ENCODE results near the gene LRATD1.

LRATD1 gene

GRCh38 chr2:14634182-14634488 is 1.6 kb downstream of the LRATD1 start:
- no peak for DNase-seq

DNA sequence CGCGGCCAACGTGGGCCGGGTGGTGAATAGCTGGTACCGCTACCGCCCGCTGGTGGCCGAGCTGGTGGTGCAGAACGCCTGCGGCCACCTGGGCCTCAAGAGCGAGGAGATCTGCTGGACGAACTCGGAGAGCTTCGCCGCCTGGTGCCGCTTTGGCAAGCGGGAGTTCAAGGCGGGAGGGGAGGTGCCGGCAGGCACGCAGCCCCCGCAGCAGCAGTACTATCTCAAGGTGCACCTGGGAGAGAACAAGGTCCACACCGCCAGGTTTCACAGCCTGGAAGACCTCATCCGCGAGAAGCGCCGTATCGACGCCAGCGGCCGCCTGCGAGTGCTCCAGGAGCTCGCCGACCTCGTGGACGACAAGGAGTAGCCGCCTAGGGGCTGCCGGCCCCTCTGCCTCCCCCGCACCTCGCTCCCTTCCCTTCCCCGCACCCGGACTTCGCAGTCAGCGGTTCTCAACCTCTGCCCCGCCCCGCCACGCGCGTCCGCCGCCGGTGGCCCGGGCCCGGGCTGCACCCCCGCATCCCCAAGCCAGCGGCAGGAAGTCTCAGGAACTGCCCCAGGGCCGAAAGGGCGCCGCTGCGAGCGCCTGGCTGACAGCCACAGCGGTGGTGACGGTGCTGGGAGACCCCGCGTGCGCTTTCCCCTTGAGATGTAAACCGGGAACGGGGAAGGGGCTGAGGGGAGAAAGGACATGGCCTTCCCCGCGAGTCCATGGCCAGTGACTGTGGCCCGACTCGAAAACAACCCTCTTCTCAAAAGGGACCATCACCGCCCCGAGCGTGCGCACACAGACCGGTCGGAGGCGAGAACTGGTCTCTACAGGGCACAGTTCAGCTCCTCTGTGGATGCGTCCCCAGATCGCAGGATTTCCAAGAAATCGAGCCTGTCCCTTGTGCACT is 2.2 kb downstream of the LRATD1 start:
- peak; percentile 77 for DNase-seq

GRCh38 chr2:14635391-14635871 is 2.9 kb downstream of the LRATD1 start:
- peak; percentile 88 for DNase-seq

GRCh38 chr2:14638488-14638887 is 6.0 kb downstream of the LRATD1 start:
- no peak for DNase-seq

- DNase-seq, result no peak
Measured at GRCh38 chr2:14641116-14641515, 8.6 kb downstream of the LRATD1 start.

GRCh38 chr2:14642499-14642898 is 10.0 kb downstream of the LRATD1 start:
- no peak for DNase-seq

DNA sequence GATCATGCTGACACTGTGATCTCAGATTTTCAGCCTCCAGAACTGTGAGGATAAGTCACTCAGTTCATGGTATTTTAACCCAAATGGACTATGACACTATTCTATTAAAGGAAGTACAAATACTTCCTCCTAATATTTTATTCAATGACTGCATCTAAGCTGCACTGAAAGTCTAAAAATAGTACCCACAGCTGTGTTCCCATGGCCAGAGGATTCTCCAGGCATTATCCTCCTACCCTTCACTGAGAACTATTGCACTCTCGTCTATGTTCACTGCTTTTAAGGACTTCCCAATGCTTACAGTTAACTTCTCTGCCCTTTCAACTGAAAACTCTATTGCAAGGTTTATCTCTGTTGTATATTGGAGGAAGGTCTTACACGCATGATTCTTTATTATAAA is 15.2 kb downstream of the LRATD1 start:
- no peak for DNase-seq

GRCh38 chr2:14650066-14650465 is 17.5 kb downstream of the LRATD1 start:
- DNase-seq, result no peak

DNA sequence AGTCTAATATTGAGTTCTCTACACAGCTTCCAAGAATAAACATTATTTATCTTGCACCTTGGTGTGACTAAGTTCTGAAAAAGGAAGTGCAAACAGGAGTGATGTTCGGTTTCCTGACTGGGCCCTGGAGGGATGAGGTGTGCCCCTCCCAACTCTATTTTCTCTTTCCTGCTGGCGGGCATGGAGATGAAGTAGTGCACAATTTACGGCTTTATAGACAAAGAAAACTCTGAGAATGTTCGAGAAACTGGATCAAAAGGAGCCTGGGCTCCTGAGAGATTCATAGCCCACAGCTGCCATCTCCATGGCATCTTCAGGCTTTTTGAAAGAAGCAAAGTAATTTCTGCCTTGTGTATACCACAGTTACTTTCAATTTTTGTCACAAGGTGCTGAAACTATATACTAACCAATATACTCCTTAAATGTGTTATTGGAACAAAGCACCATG is 22.3 kb downstream of the LRATD1 start:
- DNase-seq, result no peak

- DNase-seq, result no peak
Measured at GRCh38 chr2:14656146-14656545, 23.6 kb downstream of the LRATD1 start.

DNA sequence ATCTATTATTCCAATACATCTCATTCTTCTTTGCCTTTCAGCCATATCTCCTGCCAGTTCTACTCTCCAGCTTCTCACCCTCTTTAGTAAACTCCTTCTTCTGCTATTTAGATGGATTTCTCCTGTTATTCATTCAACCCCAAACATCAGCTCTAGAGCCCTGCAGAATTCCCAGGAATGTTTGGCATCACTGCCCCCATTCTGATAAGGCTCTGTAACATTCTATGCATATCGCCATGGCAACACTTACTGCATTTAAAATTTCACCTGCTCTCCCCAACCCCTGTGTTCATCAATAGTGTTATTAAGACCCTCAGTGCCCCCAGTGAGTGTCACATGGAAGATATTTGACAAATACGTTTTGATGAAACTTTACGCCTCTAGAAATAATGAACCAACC is 28.6 kb downstream of the LRATD1 start:
- no peak for DNase-seq

DNA sequence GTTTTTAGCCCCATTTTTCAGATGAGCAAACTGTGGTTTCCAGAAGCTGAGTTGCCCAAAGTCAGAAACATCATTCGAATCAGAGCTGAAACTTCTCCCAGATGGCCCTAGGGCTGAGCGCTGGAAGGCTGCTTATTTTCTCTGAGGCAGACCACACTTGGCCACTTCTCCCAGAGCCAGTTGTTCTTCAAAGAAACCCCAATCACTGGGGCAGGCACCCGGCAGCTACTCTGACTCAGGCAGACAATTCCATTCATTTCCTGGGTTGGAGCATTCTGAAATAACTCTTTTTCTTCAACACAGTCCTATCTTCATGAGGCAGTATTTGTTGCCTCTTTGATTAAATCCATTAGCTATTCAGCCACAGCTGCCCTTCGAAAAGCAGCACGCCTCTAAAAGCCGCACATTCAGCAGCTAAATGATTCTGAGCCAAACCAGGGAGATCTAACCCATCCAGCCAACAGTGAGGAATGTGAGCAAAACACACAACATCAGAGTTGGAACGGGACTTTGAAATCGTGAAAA is 40.9 kb downstream of the LRATD1 start:
- DNase-seq, result no peak

GRCh38 chr2:14675489-14675888 is 43.0 kb downstream of the LRATD1 start:
- no peak for DNase-seq

DNA sequence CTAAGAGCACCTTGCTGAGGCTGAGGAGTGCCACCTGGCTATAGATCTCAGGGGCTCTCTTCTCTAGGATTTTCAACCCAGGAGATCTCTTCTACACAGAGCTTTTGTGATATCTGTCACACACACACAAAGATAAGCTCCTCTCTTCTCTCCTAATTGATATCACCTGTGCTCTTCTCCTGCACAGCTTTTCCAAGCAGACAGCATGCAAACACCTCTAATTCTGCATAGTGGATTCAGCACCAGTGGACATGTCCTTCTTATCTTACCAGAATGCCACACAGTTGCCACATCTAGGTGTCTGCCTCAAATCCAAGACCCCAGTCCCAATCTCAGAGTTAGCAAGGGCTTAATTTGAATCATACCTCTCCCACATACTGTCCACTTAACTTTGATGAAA is 43.9 kb downstream of the LRATD1 start:
- no peak for DNase-seq

DNA sequence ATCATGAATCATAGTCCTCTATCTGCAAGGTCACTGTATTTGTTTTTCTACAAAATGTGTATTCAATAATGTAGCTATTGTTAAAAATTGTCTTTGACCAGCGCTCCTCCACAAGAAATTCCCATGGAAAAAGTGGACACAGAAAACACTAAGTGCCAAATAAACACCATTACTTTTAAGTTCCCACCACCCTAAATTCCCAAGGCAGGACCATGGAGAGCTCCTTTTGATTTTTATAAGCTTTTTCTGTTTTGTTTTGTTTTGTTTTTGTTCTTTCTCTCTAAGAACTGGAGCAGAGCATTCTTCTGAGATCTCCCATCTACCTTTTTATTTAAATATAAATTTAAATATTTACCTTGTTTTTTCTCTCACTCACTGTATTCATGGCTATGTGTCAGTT is 44.5 kb downstream of the LRATD1 start:
- DNase-seq, result no peak

DNA sequence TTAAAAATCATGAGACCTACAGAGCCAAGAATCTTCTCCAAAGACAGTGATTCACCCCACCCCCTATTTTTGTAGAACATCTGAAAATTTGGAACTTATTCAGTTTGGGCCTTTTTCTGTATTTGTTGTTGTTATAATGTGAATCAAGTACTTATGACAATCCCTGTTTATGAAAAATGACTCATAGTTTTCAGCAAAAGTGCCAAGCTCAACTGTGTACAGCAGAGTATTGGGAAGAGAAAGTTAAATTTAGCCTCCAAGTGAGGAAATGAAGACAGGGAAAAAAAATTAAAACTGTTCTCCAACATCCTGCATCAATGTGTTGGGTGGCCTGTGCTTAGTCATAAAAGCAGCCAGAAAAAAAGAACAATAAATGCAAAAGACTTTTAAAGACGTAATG is 46.2 kb downstream of the LRATD1 start:
- no peak for DNase-seq

GRCh38 chr2:14681608-14682007 is 49.1 kb downstream of the LRATD1 start:
- no peak for DNase-seq
